GM13976 (cell line): ENCODE data around the gene MSANTD1.

Experiments
- DNase-seq: peaks from one replicate; pipeline ENCODE4 v3.0.0; 2012; ENCODE audit warnings: low spot score
- in situ Hi-C: fragments of 300-500 bp; cut with MboI; formaldehyde crosslinking; loops from one replicate; pipeline ENCODE4 v1.12.0; 2022; ENCODE audit warnings: low sequenced_read_pairs, mixed read lengths, inconsistent platforms; ENCODE audit not compliant: unreplicated experiment
- TF ChIP-seq, protein P1 (sequence below): IDR thresholded peaks from 2 replicates; pipeline ENCODE4 v1.5.1; 2012; ENCODE audit warnings: borderline replicate concordance, mild to moderate bottlenecking; ENCODE audit not compliant: insufficient read depth; ENCODE audit errors: extremely low read depth, missing control alignments, control extremely low read depth

The MSANTD1 gene

DNA sequence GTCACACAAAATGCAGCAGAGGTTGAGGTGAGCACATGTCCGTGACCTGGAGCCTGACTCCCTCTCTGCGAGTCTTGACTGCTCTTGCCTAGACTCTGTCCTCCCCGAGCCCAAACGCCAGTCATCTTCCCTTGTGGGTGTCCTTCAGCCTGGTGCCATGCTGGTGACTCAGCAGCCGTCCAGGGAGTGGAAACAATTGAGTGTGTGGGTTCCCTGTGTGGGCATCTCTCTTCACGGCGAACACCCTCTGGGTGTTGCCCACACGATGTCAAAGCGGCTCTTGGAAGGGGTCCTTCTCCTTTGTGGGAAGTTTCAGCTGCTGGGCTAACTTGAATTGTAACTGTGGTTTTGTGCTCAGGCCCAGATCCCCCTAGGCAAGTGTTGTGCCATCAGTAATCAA is 17.5 kb upstream of the MSANTD1 start:
- in situ Hi-C loops = no loop called here

GRCh38 chr4:3232001-3232400 is 17.0 kb upstream of the MSANTD1 start:
- TF ChIP-seq, protein P1, sequence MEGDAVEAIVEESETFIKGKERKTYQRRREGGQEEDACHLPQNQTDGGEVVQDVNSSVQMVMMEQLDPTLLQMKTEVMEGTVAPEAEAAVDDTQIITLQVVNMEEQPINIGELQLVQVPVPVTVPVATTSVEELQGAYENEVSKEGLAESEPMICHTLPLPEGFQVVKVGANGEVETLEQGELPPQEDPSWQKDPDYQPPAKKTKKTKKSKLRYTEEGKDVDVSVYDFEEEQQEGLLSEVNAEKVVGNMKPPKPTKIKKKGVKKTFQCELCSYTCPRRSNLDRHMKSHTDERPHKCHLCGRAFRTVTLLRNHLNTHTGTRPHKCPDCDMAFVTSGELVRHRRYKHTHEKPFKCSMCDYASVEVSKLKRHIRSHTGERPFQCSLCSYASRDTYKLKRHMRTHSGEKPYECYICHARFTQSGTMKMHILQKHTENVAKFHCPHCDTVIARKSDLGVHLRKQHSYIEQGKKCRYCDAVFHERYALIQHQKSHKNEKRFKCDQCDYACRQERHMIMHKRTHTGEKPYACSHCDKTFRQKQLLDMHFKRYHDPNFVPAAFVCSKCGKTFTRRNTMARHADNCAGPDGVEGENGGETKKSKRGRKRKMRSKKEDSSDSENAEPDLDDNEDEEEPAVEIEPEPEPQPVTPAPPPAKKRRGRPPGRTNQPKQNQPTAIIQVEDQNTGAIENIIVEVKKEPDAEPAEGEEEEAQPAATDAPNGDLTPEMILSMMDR = no peak
- in situ Hi-C loops = no loop called here
- DNase-seq = no peak

More for the DNA sequence above, 17.5 kb upstream of the MSANTD1 start:
- DNase-seq = no peak
- TF ChIP-seq, protein P1 = no peak

- no peak for DNase-seq
- in situ Hi-C loops = no loop called here
- TF ChIP-seq, protein P1 = no peak
Observed at GRCh38 chr4:3232871-3233271, 16.1 kb upstream of the MSANTD1 start.

DNA sequence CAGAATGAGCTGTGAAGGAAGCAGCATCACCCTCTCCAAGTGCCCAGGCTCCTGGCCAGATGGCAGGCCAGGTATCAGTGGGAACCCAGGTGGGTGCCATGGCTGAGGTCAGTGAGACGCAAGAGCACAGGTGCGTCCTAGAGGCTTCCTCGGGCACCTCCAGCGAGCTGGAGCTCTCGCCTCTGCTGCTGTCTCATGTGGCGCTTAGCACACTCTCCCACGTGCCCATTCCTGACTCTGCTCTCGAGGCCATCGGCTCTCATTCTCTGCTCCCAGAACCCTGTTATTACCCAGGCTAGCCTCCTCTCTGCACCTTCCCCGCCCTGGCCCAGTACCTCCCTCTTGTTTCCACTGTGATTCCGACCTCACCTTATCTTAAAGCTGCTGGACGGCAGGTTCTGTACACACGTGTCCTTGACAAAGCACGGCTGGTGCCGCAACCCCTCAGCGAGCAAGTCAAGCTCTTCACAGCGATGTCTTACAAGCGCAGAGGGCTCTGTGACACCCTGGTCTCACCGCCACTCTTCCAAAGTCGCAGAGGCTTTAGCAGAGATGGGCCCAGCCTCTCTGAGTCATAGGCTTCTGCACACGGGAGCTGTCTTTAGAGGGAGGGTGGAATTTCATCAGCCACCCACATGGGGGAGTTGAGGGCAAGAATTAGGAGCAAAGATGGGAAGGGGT is 15.4 kb upstream of the MSANTD1 start:
- no peak for DNase-seq
- TF ChIP-seq, protein P1 = no peak
- in situ Hi-C loops = no loop called here

DNA sequence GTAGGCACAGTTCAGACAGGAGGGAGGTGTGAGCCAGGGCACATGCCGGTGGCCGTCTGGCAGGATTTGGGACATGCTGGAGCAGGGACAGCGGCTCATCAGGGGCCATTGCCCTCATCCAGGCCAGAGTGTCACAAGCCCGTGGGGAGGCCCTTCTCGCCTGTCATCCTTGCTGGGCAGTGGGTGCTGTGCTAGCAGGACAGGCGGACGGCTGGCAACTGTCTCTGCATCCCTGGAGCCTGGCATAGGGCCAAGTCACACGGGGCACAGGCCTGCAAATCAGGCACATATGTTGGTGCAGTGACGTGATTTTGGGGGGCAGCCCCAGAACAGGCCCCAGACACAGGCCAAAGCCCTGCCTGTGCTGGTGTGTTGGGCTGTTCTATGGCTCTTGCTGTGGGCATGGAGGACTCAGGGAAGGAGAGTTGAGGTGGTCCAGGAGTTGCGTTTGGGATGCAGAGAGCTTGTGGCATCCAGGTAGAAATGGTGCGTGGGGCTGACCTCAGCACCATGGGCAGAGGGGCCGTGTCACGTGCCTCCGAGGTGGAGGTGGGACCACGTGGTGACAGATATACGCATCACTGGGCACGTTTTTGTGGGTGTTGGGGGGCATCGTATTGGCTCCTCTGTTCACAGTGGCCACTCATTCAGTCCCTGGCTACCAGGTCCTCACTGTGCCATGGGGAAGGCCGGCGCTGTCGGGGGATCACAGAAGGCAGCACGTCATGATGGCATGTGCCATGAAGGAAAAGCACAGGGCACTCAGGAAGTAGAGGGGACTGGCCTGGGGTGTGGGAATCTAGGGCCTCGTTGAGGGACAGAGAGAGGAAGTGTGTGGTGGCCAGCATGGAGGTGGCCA is 14.6 kb upstream of the MSANTD1 start:
- in situ Hi-C loops = no loop called here
- TF ChIP-seq, protein P1 = no peak
- no peak for DNase-seq

DNA sequence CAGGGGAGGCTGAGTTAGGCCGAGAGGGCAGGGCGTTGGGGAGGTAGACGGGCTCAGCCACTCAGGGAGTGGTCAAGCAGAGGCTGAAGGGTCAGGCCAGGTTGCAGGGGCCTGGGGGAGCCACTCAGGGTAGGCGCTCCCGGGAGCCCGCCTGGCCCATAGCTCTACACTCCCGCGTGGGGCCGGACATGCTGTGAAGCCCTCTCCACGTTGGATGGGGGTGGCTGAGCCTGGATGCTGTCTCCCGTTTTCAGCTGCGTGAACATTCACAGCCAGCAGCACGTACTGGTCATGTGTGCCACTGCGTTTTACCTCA is 14.0 kb upstream of the MSANTD1 start:
- DNase-seq = no peak

More for the DNA sequence above, 14.0 kb upstream of the MSANTD1 start:
- in situ Hi-C loops = no loop called here
- TF ChIP-seq, protein P1 = no peak
